HG03025 (cell line): ENCODE measurements around the gene PNO1.
A peak's percentile ranks its signal among the peaks of the same experiment; 100 is the strongest.

Source experiments
- ATAC-seq: cut with Tn5 transposase; IDR thresholded peaks from one replicate; pipeline ENCODE4 v1.9.1; 2021; ENCODE audit warnings: mild to moderate bottlenecking, moderate library complexity; ENCODE audit not compliant: unreplicated experiment, low FRiP score

Gene PNO1

GRCh38 chr2:68193144-68193543 is 35.5 kb downstream of the PNO1 start:
- no peak for ATAC-seq

- ATAC-seq = no peak
Observed at GRCh38 chr2:68193787-68194372, 36.2 kb downstream of the PNO1 start.

GRCh38 chr2:68195096-68195495 is 37.4 kb downstream of the PNO1 start:
- ATAC-seq = no peak

- no peak for ATAC-seq
Observed at GRCh38 chr2:68196120-68196716, 38.5 kb downstream of the PNO1 start.

- ATAC-seq = no peak
Observed at GRCh38 chr2:68200157-68200787, 42.6 kb downstream of the PNO1 start.

GRCh38 chr2:68203587-68203986 is 45.9 kb downstream of the PNO1 start:
- peak; percentile 93 for ATAC-seq

GRCh38 chr2:68206793-68207192 is 49.1 kb downstream of the PNO1 start:
- no peak for ATAC-seq

GRCh38 chr2:68214381-68214780 is 56.7 kb downstream of the PNO1 start:
- peak; percentile 81 for ATAC-seq

GRCh38 chr2:68216454-68217310 is 59.0 kb downstream of the PNO1 start:
- no peak for ATAC-seq

- ATAC-seq = no peak
Observed at GRCh38 chr2:68217729-68218128, 60.0 kb downstream of the PNO1 start.

GRCh38 chr2:68218343-68218901 is 60.7 kb downstream of the PNO1 start:
- ATAC-seq = no peak

GRCh38 chr2:68222287-68222686 is 64.6 kb downstream of the PNO1 start:
- ATAC-seq = no peak

- ATAC-seq = no peak
Observed at GRCh38 chr2:68223419-68223818, 65.7 kb downstream of the PNO1 start.

GRCh38 chr2:68225119-68225632 is 67.5 kb downstream of the PNO1 start:
- no peak for ATAC-seq
